ENCODE data around the gene UBC.

DNA sequence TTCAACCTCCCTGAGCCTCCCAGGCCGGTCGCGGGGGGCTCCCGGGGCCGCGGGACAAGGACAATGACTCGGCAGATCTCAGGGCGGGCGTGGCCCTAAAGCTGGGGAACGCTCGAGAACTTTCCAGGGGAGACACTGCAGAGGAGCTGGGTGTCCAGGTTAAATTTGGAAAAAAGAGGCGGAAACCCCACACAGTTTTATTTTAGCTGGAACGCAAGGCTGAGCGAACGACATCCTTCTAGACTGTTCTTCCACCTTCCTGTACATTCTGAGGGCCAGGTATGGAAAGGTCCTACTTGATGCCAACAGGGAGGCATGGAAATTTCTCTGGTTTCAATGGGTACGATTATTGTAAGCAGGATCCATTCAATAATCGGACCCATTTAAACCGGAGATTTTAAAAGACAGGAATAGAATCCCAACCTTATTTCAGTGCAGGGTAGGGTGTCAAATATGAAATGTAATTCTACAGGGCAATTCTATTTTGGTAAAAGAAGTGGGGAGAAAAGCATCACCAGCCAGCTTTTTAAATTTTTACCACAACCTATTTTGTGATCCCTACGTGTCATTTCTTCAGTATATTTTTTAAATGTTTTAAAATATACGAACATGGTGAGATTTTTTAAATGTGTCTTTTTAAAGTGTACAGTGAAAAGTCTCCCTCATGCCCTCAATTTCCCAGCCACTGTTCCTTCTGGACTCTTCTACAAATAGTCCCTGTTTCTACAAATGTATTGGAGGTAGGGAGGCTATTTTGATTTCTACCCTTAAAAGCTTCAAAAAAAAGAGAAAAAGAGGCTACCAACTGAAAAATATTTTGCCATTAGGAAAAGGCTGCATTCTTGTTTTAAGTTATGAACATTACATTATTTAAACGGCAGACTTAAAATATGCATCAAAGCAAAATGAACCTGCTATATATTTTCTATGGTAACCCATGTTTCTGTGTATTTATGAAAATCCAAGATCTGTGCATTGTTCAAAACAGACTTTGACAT lies 1.1 kb upstream of the UBC start:
- TF ChIP-seq MTF1 (CRISPR knock-in tag; IDR thresholded peaks at IDR 0.05; ENCODE audit: borderline replicate concordance) (no peak), MXI1 (IDR thresholded peaks at IDR 0.05; ENCODE audit: low read depth, low read length) (no peak), DDX20 (tag; IDR thresholded peaks at IDR 0.05; ENCODE audit: low read depth) (no peak), FOXM1 (IDR thresholded peaks at IDR 0.05; ENCODE audit: low read depth) (no peak), FOXM1 (CRISPR knock-in tag; IDR thresholded peaks at IDR 0.05; ENCODE audit: low read depth) (no peak), XRCC5 (IDR thresholded peaks at IDR 0.05; ENCODE audit: low read depth, low read length) (no peak), HDAC2 (IDR thresholded peaks at IDR 0.05) (no peak)
- TF ChIP-seq, protein P1, sequence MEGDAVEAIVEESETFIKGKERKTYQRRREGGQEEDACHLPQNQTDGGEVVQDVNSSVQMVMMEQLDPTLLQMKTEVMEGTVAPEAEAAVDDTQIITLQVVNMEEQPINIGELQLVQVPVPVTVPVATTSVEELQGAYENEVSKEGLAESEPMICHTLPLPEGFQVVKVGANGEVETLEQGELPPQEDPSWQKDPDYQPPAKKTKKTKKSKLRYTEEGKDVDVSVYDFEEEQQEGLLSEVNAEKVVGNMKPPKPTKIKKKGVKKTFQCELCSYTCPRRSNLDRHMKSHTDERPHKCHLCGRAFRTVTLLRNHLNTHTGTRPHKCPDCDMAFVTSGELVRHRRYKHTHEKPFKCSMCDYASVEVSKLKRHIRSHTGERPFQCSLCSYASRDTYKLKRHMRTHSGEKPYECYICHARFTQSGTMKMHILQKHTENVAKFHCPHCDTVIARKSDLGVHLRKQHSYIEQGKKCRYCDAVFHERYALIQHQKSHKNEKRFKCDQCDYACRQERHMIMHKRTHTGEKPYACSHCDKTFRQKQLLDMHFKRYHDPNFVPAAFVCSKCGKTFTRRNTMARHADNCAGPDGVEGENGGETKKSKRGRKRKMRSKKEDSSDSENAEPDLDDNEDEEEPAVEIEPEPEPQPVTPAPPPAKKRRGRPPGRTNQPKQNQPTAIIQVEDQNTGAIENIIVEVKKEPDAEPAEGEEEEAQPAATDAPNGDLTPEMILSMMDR (IDR thresholded peaks at IDR 0.05 in 2 of 3, conservative IDR thresholded peaks at IDR 0.05 in 1 of 3; ENCODE audit: insufficient read depth in 2 of 3, low read depth in 1 of 3, low read length in 3 of 3), result no peak

Measured in K562 (cell line).